Lower lobe of right lung (tissue), 2 donors: ENCODE results near the gene RAB6C. TPM values are rescaled to one million over a fixed set of nuclear protein-coding genes. Genes with fewer than 3 reads are reported as not detected.
"Not testable (repeated sequence)": the region's sequence is repeated elsewhere in the genome, so short reads cannot be mapped to it uniquely, and the experiment has no call there.

Experiments
- ATAC-seq, 2 donors: fragments of 200-7000 bp; cut with Tn5 transposase; one replicate each; pipeline ENCODE4 v1.9.1; 2020 to 2022; ENCODE audit warnings: mild to moderate bottlenecking in 2 of 2, moderate library complexity in 2 of 2
- DNase-seq: peaks from one replicate; pipeline ENCODE4 v3.0.0-alpha.2; 2020
- H3K27ac ChIP-seq: fragments of 200-600 bp; one replicate; pipeline ENCODE4 v1.8.0; 2022
- H3K27me3 ChIP-seq: fragments of 200-600 bp; one replicate; pipeline ENCODE4 v1.8.0; 2022; ENCODE audit warnings: low read depth
- H3K36me3 ChIP-seq: fragments of 200-600 bp; one replicate; pipeline ENCODE4 v1.8.0; 2022; ENCODE audit warnings: mild to moderate bottlenecking
- H3K4me1 ChIP-seq: fragments of 200-600 bp; one replicate; pipeline ENCODE4 v1.8.0; 2022
- H3K4me3 ChIP-seq: fragments of 200-600 bp; one replicate; pipeline ENCODE4 v1.8.0; 2022; ENCODE audit warnings: mild to moderate bottlenecking
- H3K9me3 ChIP-seq: fragments of 200-600 bp; one replicate; pipeline ENCODE4 v1.8.0; 2022
- CTCF ChIP-seq: fragments of 200-600 bp; IDR thresholded peaks from one replicate; pipeline ENCODE4 v1.8.0; 2022; ENCODE audit warnings: antibody characterized with exemption, mild to moderate bottlenecking
- intact Hi-C: fragments of 100-400 bp; cut with DNase I; formaldehyde crosslinking; loops from one replicate; pipeline ENCODE4 v1.11.0; 2022
- total RNA-seq: library from RNA; stranded (reverse); fragmentation: NEBNext Ultra II Directional; extraction: Animal tissue kit (Norgen Biotek cat#: 25700); gene quantifications from one replicate; pipeline ENCODE4 v1.2.1, GENCODE V29; 2021
- donor health status: DM: no; HTN: yes; CAD: no; lungs with severe emphysema.

The RAB6C gene
- total RNA-seq, 1 donor from 2014 or later: not detected

GRCh38 chr2:129945557-129945956 is 33.9 kb upstream of the RAB6C start:
- Histone ChIP-seq H3K27me3 (no peaks in the 10 kb centered on the region), H3K9me3 (no peaks in the 10 kb centered on the region), H3K4me3 (no peak overlapping the region), H3K27ac (no peak overlapping the region), H3K36me3 (no peaks in the 10 kb centered on the region), H3K4me1 (no peaks in the 10 kb centered on the region)
- TF ChIP-seq CTCF: no peak
- DNase-seq: no peak
- intact Hi-C loops: no loop called here
- no peak for ATAC-seq

- H3K27me3 ChIP-seq: not testable (repeated sequence)
Measured at GRCh38 chr2:129947712-129948111, 31.8 kb upstream of the RAB6C start.

GRCh38 chr2:129956171-129956570 is 23.3 kb upstream of the RAB6C start:
- intact Hi-C loops: not testable (repeated sequence)

More at GRCh38 chr2:129947712-129948111, 31.8 kb upstream of the RAB6C start:
- intact Hi-C loops, H3K4me3 ChIP-seq, H3K4me1 ChIP-seq, H3K9me3 ChIP-seq, ATAC-seq, DNase-seq, H3K27ac ChIP-seq, H3K36me3 ChIP-seq: not testable (repeated sequence)

GRCh38 chr2:129957891-129958290 is 21.6 kb upstream of the RAB6C start:
- Histone ChIP-seq H3K27ac (no peak overlapping the region), H3K36me3 (no peaks in the 10 kb centered on the region), H3K27me3 (no peaks in the 10 kb centered on the region), H3K4me1 (no peaks in the 10 kb centered on the region), H3K9me3 (no peaks in the 10 kb centered on the region), H3K4me3 (no peak overlapping the region)
- intact Hi-C loops: no loop called here
- DNase-seq (no peak), ATAC-seq (no peak)
- TF ChIP-seq CTCF: no peak

More at GRCh38 chr2:129956171-129956570, 23.3 kb upstream of the RAB6C start:
- not testable (repeated sequence) for H3K36me3 ChIP-seq, H3K4me3 ChIP-seq, H3K27ac ChIP-seq, H3K9me3 ChIP-seq, H3K27me3 ChIP-seq, DNase-seq, H3K4me1 ChIP-seq, ATAC-seq

GRCh38 chr2:129958736-129959135 is 20.7 kb upstream of the RAB6C start:
- intact Hi-C loops, H3K36me3 ChIP-seq, H3K4me1 ChIP-seq, H3K4me3 ChIP-seq, H3K27ac ChIP-seq, H3K27me3 ChIP-seq, H3K9me3 ChIP-seq, ATAC-seq, DNase-seq: not testable (repeated sequence)

GRCh38 chr2:129968605-129969004 is 10.9 kb upstream of the RAB6C start:
- H3K36me3 ChIP-seq, H3K4me1 ChIP-seq, H3K27ac ChIP-seq, ATAC-seq, H3K9me3 ChIP-seq, H3K4me3 ChIP-seq, DNase-seq, H3K27me3 ChIP-seq, intact Hi-C loops: not testable (repeated sequence)

- intact Hi-C loops: no loop called here
- Histone ChIP-seq H3K9me3 (no peaks in the 10 kb centered on the region), H3K4me3 (no peak overlapping the region), H3K27me3 (peaks cover 23% of the 10 kb centered on the region), H3K4me1 (no peaks in the 10 kb centered on the region), H3K27ac (no peak overlapping the region), H3K36me3 (no peaks in the 10 kb centered on the region)
- DNase-seq: no peak
- ATAC-seq: no peak
- TF ChIP-seq CTCF: no peak
Measured at GRCh38 chr2:129975016-129975774, 4.3 kb upstream of the RAB6C start.

- H3K4me1 ChIP-seq, H3K27ac ChIP-seq, intact Hi-C loops, DNase-seq, H3K36me3 ChIP-seq, H3K9me3 ChIP-seq, H3K4me3 ChIP-seq, ATAC-seq: not testable (repeated sequence)
- peaks cover 28% of the 10 kb centered on the region for H3K27me3 ChIP-seq
Measured at GRCh38 chr2:129976969-129977368, 2.5 kb upstream of the RAB6C start.
